Mesenteric fat pad (tissue), 1 donor: ENCODE data around the gene KRTAP6-3. TPM values are rescaled to one million over a fixed set of nuclear protein-coding genes. Genes with fewer than 3 reads are reported as not detected.

Source experiments
- DNase-seq: peaks from one replicate; pipeline ENCODE4 v3.0.0-alpha.2; 2020; ENCODE audit warnings: low spot score
- long read RNA-seq: library from polyadenylated mRNA; unstranded; transcript quantifications from one replicate; pipeline ENCODE4 v2.0.0, GENCODE V29; 2020
- total RNA-seq: library from RNA; stranded (reverse); fragmentation: NEBNext Ultra II Directional; extraction: Animal tissue kit (Norgen Biotek cat#: 25700); gene quantifications from one replicate; pipeline ENCODE4 v1.2.1, GENCODE V29; 2021
- donor health status: DM: yes; HTN: yes; CAD: no.

Gene KRTAP6-3, protein sequence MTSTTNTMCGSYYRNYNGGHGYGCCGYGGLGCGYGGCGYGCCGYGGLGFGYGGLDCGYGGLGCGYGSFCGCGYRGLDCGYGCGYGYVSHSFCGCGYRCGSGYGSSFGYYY
- total RNA-seq, result not detected
- long read RNA-seq, result 0 reads

DNA sequence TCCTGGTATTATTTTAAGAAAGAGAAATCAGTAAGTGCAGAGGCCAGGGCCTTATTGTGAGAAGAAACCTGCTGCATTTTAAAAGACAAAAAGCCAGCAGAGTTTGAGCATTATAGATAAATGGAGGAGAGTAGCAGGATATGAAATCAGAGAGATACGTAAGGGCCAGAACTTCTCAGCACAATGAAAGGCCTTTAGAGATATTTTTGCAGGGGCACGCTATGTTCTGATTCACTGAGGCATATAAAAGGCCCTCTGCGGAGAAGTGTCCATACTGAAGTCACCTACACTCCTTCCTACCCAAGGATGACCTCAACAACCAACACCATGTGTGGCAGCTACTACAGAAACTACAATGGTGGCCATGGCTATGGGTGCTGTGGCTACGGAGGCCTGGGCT is at the start of gene KRTAP6-3:
Gene KRTAP6-3 (plus strand): TSS at position 301 of the 400 bp plus-strand sequence. CDS start 6 bp downstream, at position 307.
- no peak for DNase-seq

DNA sequence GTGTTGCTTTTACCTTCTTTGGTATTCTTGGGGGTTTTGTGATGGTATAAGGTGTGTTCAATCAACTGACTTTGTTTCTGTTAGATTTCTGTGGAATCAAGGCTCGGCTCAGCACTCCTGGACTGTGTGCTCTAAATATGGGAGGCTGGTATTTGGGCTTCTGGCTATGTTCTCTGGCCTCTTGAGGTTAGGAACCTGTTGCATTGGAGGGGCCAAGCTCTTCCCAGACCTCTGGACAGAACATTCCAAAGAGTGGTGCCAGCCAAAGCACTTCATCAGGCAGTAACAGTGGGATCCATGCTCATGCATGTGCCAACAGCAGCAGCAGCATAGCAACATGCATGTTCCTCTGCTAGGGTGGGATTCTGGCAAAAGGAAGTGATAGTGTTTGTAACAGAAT is 39.5 kb upstream of the KRTAP6-3 start:
- no peak for DNase-seq

DNA sequence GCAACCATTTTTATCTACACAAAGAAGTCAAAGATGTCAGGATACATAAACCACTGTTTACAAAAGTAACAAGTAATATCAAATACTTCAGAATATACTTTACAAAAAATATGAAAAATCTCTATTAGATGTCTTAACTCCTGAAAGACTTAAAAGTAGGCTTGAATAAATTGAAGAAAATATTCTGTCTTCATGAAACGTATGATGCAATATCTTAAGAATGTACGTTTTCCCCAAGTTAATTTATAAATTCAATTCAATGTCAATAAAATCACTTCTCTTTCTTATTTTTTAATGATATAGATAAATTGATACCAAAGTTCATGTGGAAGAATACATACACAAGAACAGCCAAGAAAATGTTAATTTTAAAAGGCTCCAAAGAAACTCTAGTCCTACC is 37.1 kb upstream of the KRTAP6-3 start:
- DNase-seq, result no peak

DNA sequence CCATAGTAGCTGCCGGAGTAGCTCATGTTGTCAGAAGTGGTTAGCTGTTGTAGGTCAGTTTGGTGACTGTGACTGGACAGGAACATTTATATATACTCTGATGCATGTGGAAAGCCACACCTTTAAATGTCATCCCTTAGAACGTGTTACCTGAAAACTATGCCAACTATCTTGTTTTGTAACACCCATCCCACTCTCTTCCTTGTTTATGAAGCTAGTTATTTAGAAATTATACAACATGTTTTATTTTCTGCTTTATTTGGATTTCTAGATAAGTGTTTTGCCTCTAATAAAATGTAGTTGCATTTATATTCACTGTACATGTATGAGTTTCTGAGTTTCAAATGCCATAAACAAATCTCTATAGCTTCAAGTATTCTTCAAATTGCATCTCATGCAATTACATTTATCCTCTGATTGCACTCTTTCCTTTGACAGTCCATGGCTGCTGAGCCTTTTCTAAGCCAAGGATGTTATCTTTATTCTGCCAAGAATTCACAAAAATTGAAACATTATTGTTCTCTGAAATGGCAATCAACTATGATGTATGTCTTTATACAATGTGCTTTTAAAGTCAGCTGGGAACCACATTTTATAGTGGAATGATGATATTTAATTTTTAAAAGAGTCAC is 30.9 kb upstream of the KRTAP6-3 start, which contains the start of gene KRTAP19-7:
Gene KRTAP19-7 (minus strand): TSS at position 51 of the 632 bp plus-strand sequence. CDS start 25 bp downstream, at position 26.
- no peak for DNase-seq

DNA sequence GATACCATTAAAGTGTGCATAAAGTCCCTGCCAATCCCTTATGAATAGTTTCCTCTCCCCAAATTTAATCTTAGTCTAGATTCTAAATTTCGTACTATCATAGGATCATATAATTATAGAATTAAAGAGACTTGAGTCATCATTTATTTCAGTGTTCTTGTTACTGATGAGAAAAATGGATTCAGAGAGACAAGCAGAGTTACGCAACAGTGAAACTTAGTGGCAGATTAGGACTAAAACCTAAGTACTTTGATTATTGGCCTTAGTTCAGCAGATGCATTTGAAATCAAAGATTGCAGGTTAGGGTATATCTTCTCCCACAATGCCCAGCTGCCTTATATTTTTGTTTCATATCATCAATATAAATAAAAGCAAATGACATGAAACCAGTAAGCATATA is 30.3 kb upstream of the KRTAP6-3 start:
- DNase-seq, result no peak

DNA sequence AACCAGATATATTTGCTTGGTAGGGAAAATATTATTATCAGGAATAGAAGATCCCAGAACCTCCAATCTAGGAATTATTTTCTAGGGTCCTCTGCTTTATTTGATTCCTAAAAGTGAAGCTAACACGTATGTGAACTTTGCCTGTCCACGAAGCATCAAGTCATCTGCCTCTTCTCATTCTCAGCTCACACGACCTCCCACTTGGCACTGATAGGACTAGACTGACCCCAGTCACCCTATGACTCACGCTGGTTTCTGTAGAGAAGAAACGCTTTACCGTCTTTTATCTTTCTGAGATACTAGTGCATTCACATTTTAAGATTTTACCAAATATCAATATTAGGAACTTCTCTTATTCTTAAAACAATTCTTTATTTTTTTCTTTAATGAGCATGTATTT is 29.2 kb upstream of the KRTAP6-3 start:
- DNase-seq, result no peak

DNA sequence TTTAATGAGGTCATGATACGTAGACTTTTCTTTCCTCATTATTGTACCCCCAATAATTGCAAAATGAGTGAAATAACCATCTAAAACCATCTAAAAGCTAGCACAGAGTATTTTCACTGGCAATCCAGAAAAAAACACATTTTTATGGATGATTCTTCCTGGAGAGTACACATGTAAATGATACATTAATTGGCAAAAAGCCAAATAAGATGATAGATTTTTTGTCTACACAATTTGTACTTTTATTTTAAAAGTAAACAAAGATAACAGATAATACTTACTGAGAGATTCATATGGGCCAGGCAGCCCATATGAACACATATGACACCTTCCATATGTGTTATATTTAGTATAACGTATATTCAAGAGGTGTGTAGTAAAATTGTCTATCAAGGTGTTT is 28.6 kb upstream of the KRTAP6-3 start:
- no peak for DNase-seq

DNA sequence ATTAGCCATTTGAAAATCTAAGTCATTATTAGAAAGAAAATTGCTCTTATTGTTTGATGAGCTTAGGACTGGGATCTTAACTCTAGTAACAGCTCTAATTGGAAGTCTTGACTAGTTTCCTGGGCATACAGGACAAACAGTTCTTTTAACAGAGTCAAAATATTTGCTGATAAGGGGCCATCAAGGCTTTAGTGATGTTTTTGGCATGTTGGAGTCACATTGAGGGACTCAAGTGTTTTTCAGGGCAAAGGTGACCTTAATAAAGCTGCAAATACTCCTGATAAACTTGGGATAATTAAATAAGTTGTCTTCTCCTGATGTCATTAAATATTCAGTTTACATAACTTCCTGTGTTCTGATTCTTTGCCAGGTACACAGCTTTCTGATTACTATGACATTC is 24.6 kb upstream of the KRTAP6-3 start:
- DNase-seq, result no peak

DNA sequence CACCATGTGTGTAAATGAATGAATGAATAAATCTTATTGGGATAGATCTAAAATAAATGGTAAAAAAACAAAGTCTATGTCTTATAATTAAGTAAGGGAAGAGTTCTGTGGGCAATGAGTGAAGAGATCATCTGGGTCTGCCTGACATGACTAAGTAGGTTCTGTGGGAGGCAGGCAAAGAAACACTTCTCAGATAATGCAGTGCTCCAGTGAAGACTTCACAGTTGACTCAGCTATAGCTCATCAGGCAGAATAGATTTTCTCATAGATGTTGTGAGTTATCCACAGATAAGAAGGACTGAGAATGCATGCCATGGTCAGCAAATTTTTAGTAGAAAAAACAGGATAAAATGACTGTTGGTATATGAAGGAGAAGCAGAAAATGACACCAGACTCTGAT is 14.5 kb upstream of the KRTAP6-3 start:
- no peak for DNase-seq

DNA sequence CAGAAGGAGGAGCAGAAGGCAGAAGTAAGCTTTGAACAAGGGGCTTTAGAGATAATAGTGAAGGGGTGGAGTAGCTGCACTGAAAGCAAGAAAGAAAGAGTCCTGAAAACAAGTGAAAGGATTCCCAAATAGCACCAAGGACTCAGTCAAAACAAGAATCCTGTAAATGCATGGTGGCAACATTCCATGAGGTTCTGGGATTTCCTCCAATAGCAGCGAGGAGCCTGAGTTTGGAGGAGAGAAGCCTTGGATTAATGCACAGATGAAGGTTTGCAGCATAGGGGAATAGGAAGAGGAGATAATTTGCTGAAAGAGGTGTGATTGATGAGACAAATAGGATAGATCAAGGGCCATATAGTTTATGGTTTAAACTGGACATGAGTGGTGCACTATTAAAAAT is 12.9 kb upstream of the KRTAP6-3 start:
- no peak for DNase-seq

DNA sequence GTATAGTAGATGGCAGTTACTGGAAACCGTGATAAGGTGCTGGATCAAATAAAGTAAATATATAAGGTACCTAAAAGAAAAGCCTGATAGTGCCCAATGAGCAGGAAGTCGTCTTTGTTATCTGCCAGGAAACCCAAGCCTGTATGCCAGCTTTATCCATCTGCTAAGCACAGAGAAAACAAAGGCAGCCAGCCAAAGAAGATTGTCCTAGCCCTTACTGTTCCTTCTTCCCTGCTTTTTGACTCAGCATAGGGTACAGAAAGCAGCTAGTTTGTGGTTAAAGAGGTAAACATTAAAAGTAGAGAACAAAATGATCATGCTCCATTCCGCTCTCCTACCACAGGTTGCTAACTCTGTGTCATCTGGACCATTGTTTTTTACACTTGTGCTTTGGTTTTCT is 12.1 kb upstream of the KRTAP6-3 start:
- no peak for DNase-seq

DNA sequence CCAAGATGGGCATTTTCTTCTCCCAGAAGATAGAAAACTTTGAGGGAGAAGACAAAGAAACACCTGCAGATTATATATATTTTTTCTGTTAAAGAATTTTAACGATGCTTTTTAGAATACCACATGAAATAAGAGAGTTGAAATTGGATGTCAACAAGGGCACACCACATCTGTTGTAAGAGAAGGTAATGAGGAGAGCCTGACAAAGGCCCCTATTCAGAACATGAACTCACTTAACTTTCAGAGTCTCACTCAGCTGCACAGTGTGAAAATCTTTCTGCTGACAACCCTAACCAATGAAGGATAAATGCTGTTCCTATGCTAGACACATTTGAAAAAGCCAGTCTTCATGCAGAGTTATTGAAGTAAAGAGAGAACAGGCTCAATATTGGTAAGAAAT is 9.4 kb upstream of the KRTAP6-3 start:
- no peak for DNase-seq

DNA sequence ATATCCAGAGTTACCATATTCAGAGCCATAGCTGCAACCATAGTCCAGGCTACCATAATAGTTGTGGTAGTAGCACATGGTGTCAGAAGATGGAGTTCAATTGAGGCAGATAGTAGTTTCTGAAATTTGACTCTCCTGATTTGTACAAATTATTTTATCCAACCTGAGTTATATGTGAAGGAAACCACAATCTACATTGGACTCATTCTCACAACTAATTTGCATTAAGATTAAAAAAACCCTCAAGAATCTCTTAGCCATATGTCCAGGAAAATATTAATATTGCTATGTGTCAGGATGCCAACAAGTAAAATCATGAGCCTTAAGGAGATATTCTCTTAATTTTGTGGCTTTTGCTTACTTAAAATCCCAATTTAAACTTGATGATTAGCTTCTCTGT is 1.9 kb upstream of the KRTAP6-3 start, which contains the start of gene KRTAP22-2:
Gene KRTAP22-2 (minus strand): TSS at position 101 of the 400 bp plus-strand sequence.
- no peak for DNase-seq

DNA sequence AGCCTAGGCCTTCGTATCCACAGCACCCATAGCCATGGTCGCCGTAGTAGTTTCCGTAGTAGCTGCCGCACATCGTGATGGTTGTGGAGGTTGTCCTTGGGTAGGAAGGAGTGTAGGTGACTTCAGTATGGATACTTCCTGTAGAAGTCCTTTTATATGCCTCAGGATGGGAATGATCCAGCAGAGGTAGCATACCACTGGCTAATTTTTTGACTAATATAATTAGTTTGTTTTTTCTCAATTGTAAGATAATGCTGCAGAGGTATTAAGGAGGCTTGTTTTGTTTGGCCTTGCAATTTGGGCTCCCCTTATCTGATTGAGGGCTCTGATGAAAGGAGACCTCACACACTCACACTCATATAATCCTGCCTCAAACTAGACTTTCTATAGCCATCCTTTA is 6.6 kb downstream of the KRTAP6-3 start, which contains the start of gene KRTAP6-2:
Gene KRTAP6-2 (minus strand): TSS at position 101 of the 400 bp plus-strand sequence. CDS start 28 bp downstream, at position 73.
- DNase-seq, result no peak

DNA sequence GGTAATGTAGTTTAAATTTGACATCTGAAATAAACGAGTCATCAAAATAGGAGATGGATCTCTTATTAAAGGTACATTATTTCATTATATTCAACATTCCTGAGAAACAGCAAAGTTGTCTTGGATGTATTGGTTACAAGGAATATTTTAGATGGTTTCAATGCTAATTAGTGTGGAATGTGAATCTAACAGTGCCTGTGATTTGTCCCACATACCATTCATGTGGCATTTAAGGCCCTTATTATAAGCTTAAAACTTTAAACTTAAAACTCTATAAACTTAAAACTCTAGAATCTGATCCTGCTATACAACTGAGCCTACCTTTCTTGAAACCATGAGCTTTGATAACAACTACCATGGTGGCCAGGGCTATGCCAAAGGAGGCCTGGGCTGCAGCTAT is 8.5 kb downstream of the KRTAP6-3 start, which contains the start of gene KRTAP22-1:
Gene KRTAP22-1 (plus strand): TSS at position 301 of the 400 bp plus-strand sequence.
- DNase-seq, result no peak

DNA sequence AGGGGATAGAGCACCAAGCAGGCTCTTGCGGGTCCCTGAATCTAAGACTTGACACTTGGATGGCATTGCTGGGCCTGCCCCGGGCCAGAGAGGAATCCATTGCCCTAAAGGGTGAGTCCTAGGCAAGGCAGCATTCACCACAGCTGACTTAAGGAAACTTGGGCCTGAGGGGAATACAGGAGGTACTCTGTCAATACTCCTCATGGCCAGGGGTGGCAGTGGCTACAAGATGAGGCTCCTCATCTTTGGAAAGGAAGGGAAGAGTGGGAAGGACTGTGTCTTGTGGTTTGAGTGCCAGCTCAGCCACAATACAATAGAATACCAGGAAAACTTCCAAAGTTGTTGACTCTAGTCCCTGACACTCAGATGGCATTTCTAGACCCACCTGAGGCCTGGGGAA is 13.7 kb downstream of the KRTAP6-3 start:
- no peak for DNase-seq

DNA sequence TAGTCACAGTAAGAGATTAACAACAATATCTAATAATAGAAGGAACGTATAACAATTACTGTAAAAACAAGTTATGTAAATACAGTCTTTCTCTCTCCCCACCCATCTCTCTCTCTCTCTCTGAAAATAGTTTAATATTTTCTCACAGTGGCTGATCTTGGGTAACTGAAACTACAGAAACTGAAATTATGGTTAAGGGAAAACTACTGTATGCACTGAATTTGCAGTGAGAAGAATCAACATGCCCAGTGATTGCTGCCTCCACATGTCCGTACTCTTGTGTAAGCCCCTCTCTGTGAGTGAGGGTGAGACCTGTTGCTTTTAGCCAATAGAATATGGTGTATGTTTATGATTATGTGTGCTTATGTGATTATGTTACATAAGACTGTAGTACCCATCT is 19.9 kb downstream of the KRTAP6-3 start:
- DNase-seq, result no peak

DNA sequence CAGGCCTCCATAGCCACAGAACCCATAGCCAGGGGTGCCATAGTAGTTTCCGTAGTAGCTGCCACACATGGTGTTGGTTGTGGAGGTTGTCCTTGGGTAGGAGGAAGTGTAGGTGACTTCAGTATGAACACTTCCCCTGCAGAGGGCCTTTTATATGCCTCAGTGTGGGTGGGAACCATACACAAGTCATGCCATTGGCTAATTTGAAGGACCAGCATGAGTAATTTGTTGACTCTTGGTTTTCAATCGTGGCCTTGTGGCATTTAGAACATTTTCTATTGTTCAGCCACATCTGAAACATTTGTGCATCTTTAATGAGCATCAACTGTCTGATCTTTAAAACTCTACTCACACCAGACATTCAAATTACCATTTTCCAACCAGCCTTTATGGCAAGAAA is 21.6 kb downstream of the KRTAP6-3 start, which contains the start of gene KRTAP6-1:
Gene KRTAP6-1 (minus strand): TSS at position 95 of the 400 bp plus-strand sequence. CDS start 26 bp downstream, at position 69.
- no peak for DNase-seq

DNA sequence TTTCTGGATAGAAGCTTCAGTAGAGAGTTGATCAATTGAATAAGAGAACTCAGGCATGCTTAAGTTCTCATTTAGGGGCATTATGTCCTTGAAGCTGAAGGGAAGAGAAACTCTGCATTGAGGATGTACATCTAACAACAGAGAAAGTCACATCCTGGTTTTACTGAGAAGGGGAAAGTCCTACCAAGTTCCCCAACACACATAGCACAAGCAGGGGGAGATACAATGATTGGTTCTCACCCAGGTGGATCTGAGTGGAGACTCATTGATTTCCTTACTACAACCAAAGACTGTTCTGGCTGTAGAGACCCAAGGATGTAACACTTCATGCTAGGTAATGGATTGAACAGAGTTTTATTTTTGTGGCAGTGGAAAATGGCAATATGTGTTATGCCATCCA is 23.0 kb downstream of the KRTAP6-3 start:
- no peak for DNase-seq

DNA sequence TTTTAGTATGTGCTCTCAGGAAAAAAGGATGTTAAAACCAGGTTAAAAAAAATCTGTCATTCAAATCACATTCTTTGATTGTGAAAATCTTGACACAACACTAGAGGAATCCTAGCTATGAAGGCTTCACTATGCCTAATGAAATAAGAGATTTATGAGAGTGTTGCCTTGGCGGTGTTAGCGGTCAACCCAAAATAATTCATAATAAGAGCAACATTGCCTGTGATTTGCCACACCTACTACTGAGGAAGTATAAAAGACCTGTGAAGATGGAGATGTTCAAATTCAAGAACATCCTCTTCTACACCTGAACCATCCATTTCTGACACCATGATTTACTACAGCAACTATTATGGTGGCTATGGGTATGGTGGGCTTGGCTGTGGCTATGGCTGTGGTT is 23.9 kb downstream of the KRTAP6-3 start, which contains the start of gene KRTAP20-1:
Gene KRTAP20-1 (plus strand): TSS at position 301 of the 400 bp plus-strand sequence. CDS start 30 bp downstream, at position 331.
- no peak for DNase-seq

DNA sequence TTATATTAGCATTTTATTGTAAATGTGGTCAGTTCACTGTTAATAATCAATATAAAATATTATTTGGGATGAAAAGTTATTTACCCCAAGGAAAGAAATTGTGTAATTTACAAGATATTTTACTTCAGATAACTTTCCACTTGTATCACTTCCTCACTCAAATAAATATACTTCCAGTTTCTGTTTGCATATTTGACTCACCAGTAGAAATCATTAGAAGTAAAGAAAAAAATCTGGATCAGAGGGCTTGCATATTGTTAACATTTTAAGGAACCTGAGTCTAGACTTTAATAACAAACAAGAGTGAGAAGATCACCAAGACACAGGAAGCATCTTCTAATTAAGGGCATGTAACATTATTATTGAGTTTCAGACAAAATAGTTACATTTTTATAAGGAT is 27.8 kb downstream of the KRTAP6-3 start:
- no peak for DNase-seq

DNA sequence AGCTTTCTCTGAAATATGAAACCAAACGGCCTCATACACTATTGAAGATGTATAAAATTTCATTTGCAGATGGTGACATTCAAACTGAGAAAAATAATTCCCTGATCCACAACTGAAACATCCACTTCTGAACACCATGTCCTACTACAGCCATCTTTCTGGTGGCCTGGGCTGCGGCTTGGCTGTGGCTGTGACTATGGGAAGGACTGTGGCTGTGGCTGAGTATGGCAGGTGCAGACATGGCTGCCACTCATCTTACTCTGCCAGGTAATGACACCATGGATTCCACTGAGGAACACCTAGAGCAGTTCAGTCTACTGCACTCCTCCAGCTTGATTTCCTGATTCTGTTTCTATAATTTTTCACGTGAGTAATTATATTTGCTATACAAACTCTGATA is 28.3 kb downstream of the KRTAP6-3 start, which contains the start of gene KRTAP20-4:
Gene KRTAP20-4 (plus strand): TSS at position 106 of the 400 bp plus-strand sequence.
- no peak for DNase-seq

DNA sequence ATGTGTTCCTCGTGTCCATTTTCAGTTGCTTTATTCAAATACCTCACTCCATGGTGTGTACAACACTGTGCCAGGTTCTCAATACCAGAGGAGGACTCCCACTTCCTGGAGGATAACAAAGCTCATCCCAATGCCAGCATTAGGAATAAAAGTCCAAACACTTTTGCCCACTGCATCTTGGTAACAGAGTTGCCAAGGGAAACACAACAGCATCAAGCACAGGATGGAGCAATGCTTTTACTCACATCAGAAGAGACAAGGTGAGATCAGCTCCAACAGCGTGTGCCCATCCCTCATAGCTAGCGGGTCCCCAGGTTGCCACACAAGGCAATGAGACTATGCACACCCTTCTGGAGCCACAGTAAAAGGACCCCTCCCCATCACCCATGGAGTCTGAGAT is 31.1 kb downstream of the KRTAP6-3 start:
- no peak for DNase-seq
